Dendritic cell treated with granulocyte-macrophage colony-stimulating factor and Interleukin-4, amounts not matched to agents 40 ng/mL and 50 ng/mL, for 4 days (primary cell): ENCODE results near the gene MDGA2.
A peak's percentile ranks its signal among the peaks of the same experiment; 100 is the strongest.
"Not testable (repeated sequence)": the region's sequence is repeated elsewhere in the genome, so short reads cannot be mapped to it uniquely, and the experiment has no call there.

Source experiments
- H3K27ac Mint-ChIP-seq: one replicate; pipeline ENCODE4 v1.8.0; 2022; ENCODE audit warnings: mild to moderate bottlenecking, mixed read lengths
- H3K27me3 Mint-ChIP-seq: one replicate; pipeline ENCODE4 v1.8.0; 2022; ENCODE audit warnings: mild to moderate bottlenecking, mixed read lengths
- H3K36me3 Mint-ChIP-seq: one replicate; pipeline ENCODE4 v1.8.0; 2022; ENCODE audit warnings: low read depth, mixed read lengths
- H3K4me1 Mint-ChIP-seq: one replicate; pipeline ENCODE4 v1.8.0; 2022; ENCODE audit warnings: low read depth, mixed read lengths
- H3K4me3 Mint-ChIP-seq: one replicate; pipeline ENCODE4 v1.8.0; 2022; ENCODE audit warnings: mild to moderate bottlenecking, moderate library complexity, mixed read lengths
- H3K9me3 Mint-ChIP-seq: one replicate; pipeline ENCODE4 v1.8.0; 2022; ENCODE audit warnings: mixed read lengths
- intact Hi-C: fragments of 100-400 bp; cut with micrococcal nuclease; formaldehyde crosslinking; loops from one replicate; pipeline ENCODE4 v1.15.0; 2022

MDGA2 gene

DNA sequence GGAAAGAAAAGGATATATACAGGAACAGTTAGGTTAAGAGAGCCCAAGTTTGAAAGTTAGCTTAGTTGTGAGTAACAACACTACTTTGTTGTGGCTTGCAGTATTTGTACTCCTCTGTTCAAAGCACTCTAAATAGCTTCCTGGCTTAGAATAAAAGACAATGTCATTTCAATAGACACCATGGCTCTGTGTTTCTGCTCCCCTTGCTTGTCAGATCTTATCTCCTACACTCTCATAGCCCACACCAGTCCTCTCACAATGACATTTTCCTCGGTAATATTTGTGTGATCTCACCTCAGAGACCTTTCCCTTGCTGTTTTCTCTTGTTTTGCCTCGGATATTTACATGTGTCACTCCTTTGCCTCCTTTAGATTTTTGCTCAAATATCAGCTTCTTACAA, 418.4 kb downstream of the MDGA2 start:
- no peak overlapping the region for H3K4me3 Mint-ChIP-seq

DNA sequence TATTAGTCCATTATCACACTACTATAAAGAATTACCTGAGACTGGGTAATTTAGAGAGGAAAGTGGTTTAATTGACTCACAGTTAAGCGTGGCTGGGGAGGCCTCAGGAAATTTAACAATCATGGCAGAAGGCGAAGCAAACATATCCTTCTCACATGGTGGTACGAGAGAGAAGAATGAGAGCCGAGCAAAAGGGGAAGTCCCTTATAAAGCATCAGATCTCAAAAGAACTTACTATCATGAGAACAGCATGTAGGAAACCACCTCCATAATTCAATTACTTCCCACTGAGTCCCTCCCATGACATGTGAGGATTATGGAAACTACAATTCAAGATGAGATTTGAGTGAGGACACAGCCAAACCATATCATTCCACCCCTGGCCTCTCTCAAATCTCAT, 422.6 kb downstream of the MDGA2 start:
- Mint-ChIP-seq H3K27ac (no peak overlapping the region), H3K36me3 (no peaks in the 10 kb centered on the region)

More for the DNA sequence above, 418.4 kb downstream of the MDGA2 start:
- Mint-ChIP-seq H3K4me1 (no peaks in the 10 kb centered on the region), H3K27ac (no peak overlapping the region), H3K27me3 (no peaks in the 10 kb centered on the region), H3K9me3 (peaks cover 39% of the 10 kb centered on the region), H3K36me3 (no peaks in the 10 kb centered on the region)
- intact Hi-C loops: no loop called here

DNA sequence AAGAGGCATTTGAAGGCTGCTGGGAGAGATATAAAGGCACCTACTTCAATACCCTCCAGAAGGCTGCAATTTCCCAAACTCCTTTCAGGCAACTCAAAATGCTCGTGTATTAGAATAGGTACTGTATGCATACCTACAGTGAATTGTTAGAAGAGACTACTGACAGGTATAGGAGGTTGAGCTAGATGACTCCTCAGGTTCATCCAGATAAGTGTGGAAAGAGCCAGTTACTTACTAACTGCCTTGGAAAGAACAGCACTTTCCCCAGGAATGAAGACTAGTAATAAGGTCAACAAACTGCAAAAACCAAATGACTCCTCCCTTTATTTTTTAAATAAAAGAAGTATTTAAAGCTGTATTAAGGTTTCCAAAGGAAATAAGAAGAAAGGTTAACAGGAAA, 429.0 kb downstream of the MDGA2 start:
- H3K9me3 Mint-ChIP-seq: no peaks in the 10 kb centered on the region
- H3K27ac Mint-ChIP-seq: no peak overlapping the region
- no peak overlapping the region for H3K4me3 Mint-ChIP-seq
- H3K27me3 Mint-ChIP-seq: no peaks in the 10 kb centered on the region
- intact Hi-C loops: no loop called here
- H3K4me1 Mint-ChIP-seq: no peaks in the 10 kb centered on the region
- no peaks in the 10 kb centered on the region for H3K36me3 Mint-ChIP-seq

More for the DNA sequence above, 422.6 kb downstream of the MDGA2 start:
- intact Hi-C loops: no loop called here
- no peak overlapping the region for H3K4me3 Mint-ChIP-seq
- H3K4me1 Mint-ChIP-seq: no peaks in the 10 kb centered on the region
- peaks cover 28% of the 10 kb centered on the region for H3K9me3 Mint-ChIP-seq
- H3K27me3 Mint-ChIP-seq: no peaks in the 10 kb centered on the region

DNA sequence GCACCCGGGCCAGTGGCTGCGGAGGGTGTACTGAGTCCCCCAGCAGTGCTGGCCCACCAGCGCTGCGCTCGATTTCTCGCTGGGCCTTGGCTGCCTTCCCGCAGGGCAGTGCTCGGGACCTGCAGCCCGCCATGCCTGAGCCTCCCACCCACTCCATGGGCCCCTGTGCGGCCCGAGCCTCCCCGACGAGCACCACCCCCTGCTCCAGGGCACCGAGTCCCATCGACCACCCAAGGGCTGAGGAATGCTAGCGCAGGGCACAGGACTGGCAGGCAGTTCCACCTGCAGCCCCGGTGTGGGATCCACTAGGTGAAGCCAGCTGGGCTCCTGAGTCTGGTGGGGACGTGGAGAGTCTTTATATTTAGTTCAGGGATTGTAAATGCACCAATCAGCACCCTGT, 432.8 kb downstream of the MDGA2 start:
- H3K27me3 Mint-ChIP-seq, H3K36me3 Mint-ChIP-seq, H3K4me3 Mint-ChIP-seq, H3K9me3 Mint-ChIP-seq, H3K4me1 Mint-ChIP-seq, H3K27ac Mint-ChIP-seq, intact Hi-C loops: not testable (repeated sequence)

DNA sequence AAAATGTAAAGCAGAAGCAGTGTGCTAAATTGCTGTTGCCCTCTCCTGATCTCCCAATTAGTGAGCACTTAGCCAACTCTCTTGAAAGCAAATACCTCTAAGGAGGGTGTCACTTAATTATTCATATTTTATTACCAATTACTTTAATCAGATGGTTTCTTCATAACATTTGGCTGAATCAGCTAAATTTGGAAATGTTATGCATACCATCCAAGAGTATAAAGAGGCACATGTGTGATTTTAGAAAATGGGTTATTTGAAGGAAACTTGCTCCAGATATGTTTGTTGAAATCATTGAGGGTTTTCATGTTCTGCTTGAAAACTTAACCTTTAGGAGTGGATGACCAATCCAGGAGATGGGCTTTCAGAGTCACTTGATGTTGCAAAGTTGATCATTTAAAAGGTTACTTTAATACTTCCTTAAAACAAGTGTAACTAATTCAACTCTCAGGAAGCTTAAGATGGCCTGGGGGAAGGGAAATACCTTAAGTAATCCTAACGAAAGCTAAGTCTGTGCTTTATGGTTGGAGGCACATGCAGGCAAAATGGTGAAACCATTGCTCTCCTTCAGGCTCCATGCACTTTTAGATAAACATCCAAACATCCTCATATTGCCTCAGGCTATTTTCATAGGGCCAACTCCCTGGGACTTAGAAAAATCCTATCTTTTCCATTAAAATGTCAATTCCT, 434.5 kb downstream of the MDGA2 start:
- Mint-ChIP-seq H3K36me3 (no peaks in the 10 kb centered on the region), H3K4me3 (no peak overlapping the region), H3K4me1 (no peaks in the 10 kb centered on the region), H3K27ac (no peak overlapping the region), H3K9me3 (no peaks in the 10 kb centered on the region), H3K27me3 (no peaks in the 10 kb centered on the region)
- intact Hi-C loops: no loop called here

DNA sequence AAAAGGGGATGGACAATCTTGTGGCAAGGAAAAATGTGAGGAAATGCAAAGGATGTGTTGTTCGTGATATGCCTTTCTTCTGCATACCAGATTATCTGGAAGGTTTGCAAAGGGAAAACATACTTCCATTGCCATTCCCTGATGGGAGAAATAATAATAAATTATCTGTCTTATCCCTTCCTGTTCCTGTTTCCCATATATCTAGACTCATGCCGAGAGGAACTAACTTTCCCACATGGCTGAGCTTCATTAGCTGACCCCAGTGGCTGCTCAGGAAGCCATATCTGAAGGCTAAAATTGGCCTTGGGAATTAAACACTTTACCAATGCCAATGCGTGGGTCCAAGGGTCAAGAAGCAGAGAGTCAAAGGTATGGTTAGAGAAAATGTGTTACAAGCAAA, 439.8 kb downstream of the MDGA2 start:
- Mint-ChIP-seq H3K4me1 (no peaks in the 10 kb centered on the region), H3K36me3 (no peaks in the 10 kb centered on the region), H3K27ac (no peak overlapping the region), H3K4me3 (no peak overlapping the region), H3K9me3 (peaks cover 8% of the 10 kb centered on the region), H3K27me3 (no peaks in the 10 kb centered on the region)
- intact Hi-C loops: no loop called here

DNA sequence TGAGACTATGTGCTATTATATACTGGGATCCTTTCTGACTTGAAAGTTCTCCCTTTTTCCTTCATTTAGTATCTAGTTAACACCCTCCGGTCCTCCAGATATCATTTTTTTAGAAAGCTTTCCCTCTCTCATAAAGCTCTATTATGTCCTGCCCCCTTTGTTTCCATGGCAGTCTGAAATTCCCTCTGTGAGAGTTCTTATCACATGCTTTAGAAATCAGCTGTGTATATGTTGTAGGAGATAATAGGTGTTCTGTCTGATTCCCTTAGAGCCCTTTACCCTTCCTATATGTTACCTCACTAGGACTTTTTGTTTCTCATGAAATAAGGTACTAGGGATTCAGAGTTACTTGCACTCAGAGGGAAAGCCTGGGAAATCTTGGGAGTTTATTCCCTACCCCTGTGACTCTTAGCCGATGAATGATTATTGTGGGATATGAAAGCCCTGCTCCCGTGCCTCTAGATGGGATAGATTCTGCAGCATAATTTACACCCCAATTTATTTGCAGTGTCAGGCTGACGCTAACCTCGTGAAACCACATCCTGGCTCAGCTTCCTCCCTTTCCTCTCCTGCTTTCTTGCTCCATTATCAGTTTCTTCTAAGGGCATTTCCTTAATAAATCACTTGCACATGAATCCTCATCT, 448.4 kb downstream of the MDGA2 start:
- H3K9me3 Mint-ChIP-seq: peaks cover 12% of the 10 kb centered on the region
- H3K36me3 Mint-ChIP-seq: no peaks in the 10 kb centered on the region
- H3K27ac Mint-ChIP-seq: no peak overlapping the region
- H3K4me1 Mint-ChIP-seq: peaks cover 16% of the 10 kb centered on the region
- intact Hi-C loops: no loop called here
- no peaks in the 10 kb centered on the region for H3K27me3 Mint-ChIP-seq
- no peak overlapping the region for H3K4me3 Mint-ChIP-seq

DNA sequence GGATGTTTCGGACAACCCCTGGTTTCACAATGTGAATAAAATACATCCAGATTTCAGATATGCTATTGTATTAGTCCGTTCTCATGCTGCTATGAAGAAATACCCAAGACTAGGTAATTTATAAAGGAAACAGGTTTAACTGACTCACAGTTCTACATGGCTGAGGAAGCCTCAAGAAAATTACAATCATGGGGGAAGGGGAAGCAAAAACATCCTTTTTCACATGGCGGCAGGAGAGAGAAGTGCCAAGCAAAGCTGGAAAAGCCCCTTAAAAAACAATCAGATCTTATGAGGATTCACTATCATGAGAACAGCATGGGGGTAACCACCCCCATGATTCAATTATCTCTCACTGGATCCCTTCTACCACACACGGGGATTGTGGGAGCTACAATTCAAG, 451.7 kb downstream of the MDGA2 start:
- Mint-ChIP-seq H3K36me3 (no peaks in the 10 kb centered on the region), H3K27me3 (no peaks in the 10 kb centered on the region), H3K9me3 (peaks cover 12% of the 10 kb centered on the region), H3K4me1 (peaks cover 20% of the 10 kb centered on the region), H3K27ac (no peak overlapping the region), H3K4me3 (no peak overlapping the region)
- intact Hi-C loops: no loop called here

DNA sequence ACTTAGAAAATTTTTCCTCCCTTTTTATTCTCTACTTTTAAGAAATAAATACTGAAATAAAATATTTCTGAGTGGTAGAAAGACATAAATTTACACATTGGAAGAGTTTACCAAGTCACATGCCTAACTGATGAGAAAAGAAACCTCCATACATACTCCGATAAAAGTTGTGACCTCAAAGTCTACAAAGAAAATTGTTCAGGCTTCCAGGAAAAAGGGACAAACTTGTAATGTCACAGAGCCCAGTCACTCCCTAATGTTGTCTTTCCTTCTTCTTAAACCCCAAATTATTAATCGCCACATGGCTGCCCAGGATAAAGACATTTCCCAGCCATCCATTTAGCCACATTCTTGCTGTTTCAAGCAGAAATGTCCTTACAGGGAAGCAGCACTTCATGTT, 455.3 kb downstream of the MDGA2 start:
- Mint-ChIP-seq H3K27ac (no peak overlapping the region), H3K4me3 (peak overlapping the region; percentile 20), H3K9me3 (peaks cover 12% of the 10 kb centered on the region), H3K27me3 (no peaks in the 10 kb centered on the region), H3K36me3 (no peaks in the 10 kb centered on the region), H3K4me1 (peaks cover 4% of the 10 kb centered on the region)
- intact Hi-C loops: no loop called here

DNA sequence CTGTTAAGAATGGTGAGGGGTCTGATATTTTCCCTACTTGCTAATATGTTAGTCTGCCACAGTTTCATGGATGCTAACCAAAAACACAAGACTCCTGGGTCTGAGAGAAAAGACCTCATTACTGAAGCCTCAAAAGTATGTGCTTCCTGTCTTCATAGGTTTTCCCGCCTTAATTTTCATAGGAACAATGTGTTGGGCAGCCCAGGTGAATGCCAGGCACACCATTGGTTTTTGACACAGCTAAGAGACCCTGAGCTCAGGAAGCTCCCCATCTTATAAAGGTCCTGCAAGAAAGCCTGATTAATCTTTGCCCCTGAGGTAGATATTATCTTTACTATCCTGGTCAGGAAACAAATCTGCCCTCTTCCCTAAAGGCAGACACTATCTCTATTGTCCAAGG, 464.1 kb downstream of the MDGA2 start:
- no peak overlapping the region for H3K27ac Mint-ChIP-seq

DNA sequence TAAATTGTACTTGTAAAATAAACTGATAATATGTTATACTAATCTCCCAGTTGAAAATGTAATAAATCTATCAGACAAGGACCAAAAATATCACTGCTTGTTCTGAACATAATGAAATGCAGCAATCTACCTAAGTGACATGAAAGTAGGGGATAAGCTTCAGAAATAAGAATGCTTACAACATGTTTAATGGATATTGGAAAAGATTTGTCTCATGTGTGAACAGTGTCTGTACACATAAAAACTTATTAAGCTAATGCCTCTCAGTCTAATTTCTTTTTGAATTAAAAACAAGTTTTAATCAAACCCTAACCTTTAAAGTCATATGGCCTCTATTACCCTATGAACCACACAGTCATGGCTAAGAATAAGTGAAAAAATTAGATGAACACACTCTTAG, 465.3 kb downstream of the MDGA2 start:
- intact Hi-C loops: no loop called here
- Mint-ChIP-seq H3K36me3 (no peaks in the 10 kb centered on the region), H3K4me1 (no peaks in the 10 kb centered on the region), H3K27me3 (no peaks in the 10 kb centered on the region), H3K27ac (no peak overlapping the region), H3K9me3 (no peaks in the 10 kb centered on the region), H3K4me3 (no peak overlapping the region)

More for the DNA sequence above, 464.1 kb downstream of the MDGA2 start:
- Mint-ChIP-seq H3K9me3 (no peaks in the 10 kb centered on the region), H3K27me3 (no peaks in the 10 kb centered on the region), H3K36me3 (no peaks in the 10 kb centered on the region), H3K4me3 (no peak overlapping the region), H3K4me1 (no peaks in the 10 kb centered on the region)
- intact Hi-C loops: no loop called here

DNA sequence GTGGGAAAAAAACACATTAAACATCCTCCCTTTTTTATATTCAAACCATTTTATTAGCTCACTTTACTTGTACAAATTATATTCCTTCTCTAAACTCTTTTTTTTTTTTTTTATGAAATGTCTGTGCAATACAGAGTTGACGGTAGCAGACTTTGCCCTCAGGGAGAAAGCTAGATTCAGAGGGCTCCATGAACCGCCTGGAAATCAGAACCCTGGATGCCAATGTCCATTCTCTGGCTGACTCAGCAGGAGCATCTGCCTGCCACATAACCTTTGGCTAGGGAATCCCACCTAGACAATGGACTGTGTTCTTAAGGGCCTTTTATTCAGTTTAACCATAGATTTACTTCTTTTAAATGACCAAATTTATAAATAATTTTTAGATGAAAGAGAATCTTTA, 467.0 kb downstream of the MDGA2 start:
- H3K9me3 Mint-ChIP-seq: no peaks in the 10 kb centered on the region
- H3K27ac Mint-ChIP-seq: no peak overlapping the region
- no peak overlapping the region for H3K4me3 Mint-ChIP-seq
- H3K27me3 Mint-ChIP-seq: no peaks in the 10 kb centered on the region
- H3K4me1 Mint-ChIP-seq: no peaks in the 10 kb centered on the region
- intact Hi-C loops: no loop called here
- no peaks in the 10 kb centered on the region for H3K36me3 Mint-ChIP-seq

DNA sequence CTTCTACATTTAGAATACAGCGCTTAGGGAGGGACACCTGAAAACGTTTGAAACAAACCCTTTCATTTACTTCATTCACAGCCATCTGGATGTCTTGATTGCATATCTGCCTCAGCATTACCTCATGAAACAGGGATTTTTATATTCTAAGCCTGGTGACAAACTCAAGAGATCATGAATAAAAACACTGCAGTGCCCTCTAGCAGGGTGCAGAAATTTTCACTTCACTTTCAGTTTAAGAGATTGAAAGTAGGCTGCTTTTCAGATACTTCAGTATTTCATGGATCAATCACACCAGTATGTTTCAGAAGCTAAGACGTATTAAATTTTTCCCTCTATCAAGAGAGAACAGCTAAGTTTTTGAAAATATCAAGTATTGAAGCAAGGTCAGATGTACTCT, 467.8 kb downstream of the MDGA2 start:
- H3K4me1 Mint-ChIP-seq: no peaks in the 10 kb centered on the region
- no peak overlapping the region for H3K4me3 Mint-ChIP-seq
- H3K36me3 Mint-ChIP-seq: no peaks in the 10 kb centered on the region
- H3K27ac Mint-ChIP-seq: no peak overlapping the region
- no peaks in the 10 kb centered on the region for H3K27me3 Mint-ChIP-seq
- intact Hi-C loops: no loop called here
- no peaks in the 10 kb centered on the region for H3K9me3 Mint-ChIP-seq

DNA sequence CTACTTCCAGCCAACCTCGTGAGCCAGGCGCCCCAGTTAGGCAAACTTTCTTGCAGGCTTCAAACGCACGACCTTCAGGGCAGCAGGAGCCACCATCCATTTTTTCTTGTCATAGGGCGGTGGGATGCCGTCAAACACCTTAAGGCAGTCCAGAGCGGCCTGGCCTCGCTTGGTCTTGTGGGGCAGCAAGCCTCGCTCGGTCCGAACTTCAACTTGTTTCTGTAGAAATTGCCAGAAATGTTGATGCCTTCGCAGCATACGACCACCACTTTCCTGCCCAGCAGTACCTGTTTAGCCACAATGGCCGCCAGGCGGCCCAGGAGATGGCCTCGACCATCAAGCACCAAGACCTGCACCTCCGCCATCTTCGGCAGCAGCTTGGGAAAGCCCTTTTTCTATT, 474.7 kb downstream of the MDGA2 start:
- Mint-ChIP-seq H3K27ac (no peak overlapping the region), H3K4me1 (no peaks in the 10 kb centered on the region), H3K27me3 (no peaks in the 10 kb centered on the region), H3K4me3 (no peak overlapping the region), H3K9me3 (peaks cover 12% of the 10 kb centered on the region), H3K36me3 (no peaks in the 10 kb centered on the region)
- intact Hi-C loops: no loop called here

DNA sequence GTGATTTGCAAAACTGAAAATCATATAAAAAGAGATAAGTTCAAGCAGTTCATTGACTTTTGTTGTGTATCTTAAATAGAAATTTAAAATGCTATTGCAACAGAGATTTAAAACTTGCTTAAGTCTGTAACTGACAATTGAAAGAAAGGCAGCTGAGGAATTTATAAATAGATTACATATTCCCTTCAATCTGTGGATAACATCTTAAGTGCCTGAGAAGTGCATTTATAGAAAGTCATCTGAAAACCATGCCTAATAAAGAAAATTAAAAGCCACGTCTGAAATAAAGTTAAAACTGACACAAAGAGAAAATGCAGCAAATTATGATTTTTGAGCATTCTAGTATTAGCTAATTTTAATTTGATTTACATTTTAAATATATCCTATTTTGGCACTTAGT, 479.8 kb downstream of the MDGA2 start:
- Mint-ChIP-seq H3K4me3 (no peak overlapping the region), H3K27ac (no peak overlapping the region), H3K4me1 (no peaks in the 10 kb centered on the region), H3K9me3 (no peaks in the 10 kb centered on the region), H3K27me3 (no peaks in the 10 kb centered on the region), H3K36me3 (no peaks in the 10 kb centered on the region)
- intact Hi-C loops: no loop called here
